DND-41 (cell line): ENCODE measurements around the gene LHFPL2.
"Not testable (repeated sequence)": the region's sequence is repeated elsewhere in the genome, so short reads cannot be mapped to it uniquely, and the experiment has no call there.

ENCODE experiments used
- ATAC-seq: fragments of 200-7000 bp; cut with Tn5 transposase; 3 replicates; pipeline ENCODE4 v1.9.1; 2021; ENCODE audit warnings: low read depth; ENCODE audit not compliant: insufficient read depth
- DNase-seq: peaks from one replicate; pipeline ENCODE4 v3.0.0-alpha.2; 2020
- H2AFZ ChIP-seq: 2 replicates; pipeline ENCODE4 v1.6.0; 2012; ENCODE audit warnings: low read depth, low read length
- H3K27ac ChIP-seq: 2 replicates; pipeline ENCODE4 v1.5.1; 2012; ENCODE audit warnings: low read length, inconsistent platforms
- H3K27me3 ChIP-seq: fragments of 200-600 bp; sonication (generic); 2 replicates; pipeline ENCODE4 v1.6.0; 2012; ENCODE audit warnings: low read length, mild to moderate bottlenecking, inconsistent platforms; ENCODE audit not compliant: insufficient read depth, poor library complexity
- H3K36me3 ChIP-seq: 2 replicates; pipeline ENCODE4 v1.5.1; 2012; ENCODE audit warnings: low read length, inconsistent platforms; ENCODE audit not compliant: insufficient read depth
- H3K4me1 ChIP-seq: 2 replicates; pipeline ENCODE4 v1.5.1; 2012; ENCODE audit warnings: mild to moderate bottlenecking, low read length; ENCODE audit not compliant: insufficient read depth
- H3K4me2 ChIP-seq: 2 replicates; pipeline ENCODE4 v1.6.0; 2012; ENCODE audit warnings: mild to moderate bottlenecking, moderate library complexity, low read length, inconsistent platforms; ENCODE audit not compliant: insufficient read depth
- H3K4me3 ChIP-seq, 2 experiments: fragments of 200-600 bp in 1 of 2; shearing (Covaris generic) in 1 of 2; 2 replicates each; pipeline ENCODE4 v1.5.1; 2012 to 2016; ENCODE audit warnings: inconsistent platforms in 2 of 2, low read length in 2 of 2, mild to moderate bottlenecking in 2 of 2, low read depth in 1 of 2, moderate library complexity in 1 of 2
- H3K79me2 ChIP-seq: 2 replicates; pipeline ENCODE4 v1.6.0; 2012; ENCODE audit warnings: low read length, inconsistent platforms; ENCODE audit not compliant: insufficient read depth
- H3K9ac ChIP-seq: 2 replicates; pipeline ENCODE4 v1.6.0; 2012; ENCODE audit warnings: low read depth, mild to moderate bottlenecking, inconsistent platforms, low read length, moderate library complexity
- H3K9me3 ChIP-seq: 2 replicates; pipeline ENCODE4 v1.5.1; 2012; ENCODE audit warnings: low read length, moderate library complexity, mild to moderate bottlenecking, inconsistent platforms; ENCODE audit not compliant: insufficient read depth, severe bottlenecking
- H4K20me1 ChIP-seq: 2 replicates; pipeline ENCODE4 v1.6.0; 2012; ENCODE audit warnings: low read length; ENCODE audit not compliant: insufficient read depth
- EZH2 ChIP-seq: IDR thresholded peaks from 3 replicates; pipeline ENCODE4 v1.6.1; 2012; ENCODE audit warnings: borderline replicate concordance, low read depth, mild to moderate bottlenecking, moderate library complexity, low read length, inconsistent platforms; ENCODE audit not compliant: severe bottlenecking
- TF ChIP-seq, protein P1 (sequence below): IDR thresholded peaks from 2 replicates; pipeline ENCODE4 v1.5.1; 2012; ENCODE audit warnings: borderline replicate concordance, low read length, moderate library complexity, mild to moderate bottlenecking; ENCODE audit not compliant: poor library complexity, severe bottlenecking; ENCODE audit errors: extremely low read depth

The LHFPL2 gene

DNA sequence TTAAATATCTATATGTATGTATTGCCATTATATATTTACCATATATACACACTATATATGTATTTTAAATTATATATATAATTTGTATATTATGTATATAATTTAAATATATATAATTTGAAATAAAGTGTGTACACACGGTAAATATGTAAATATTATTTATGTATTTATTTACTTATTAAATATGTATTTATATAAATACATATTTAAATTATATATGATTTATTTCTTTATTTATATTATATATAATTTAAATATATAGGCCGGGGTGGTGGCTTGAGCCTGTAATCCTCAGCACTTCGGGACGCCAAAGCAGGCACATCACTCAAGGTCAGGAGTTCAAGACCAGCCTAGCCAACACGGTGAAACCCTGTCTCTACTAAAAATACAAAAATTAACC lies 31.3 kb upstream of the LHFPL2 start:
- H4K20me1 ChIP-seq = no peaks in the 10 kb centered on the region

DNA sequence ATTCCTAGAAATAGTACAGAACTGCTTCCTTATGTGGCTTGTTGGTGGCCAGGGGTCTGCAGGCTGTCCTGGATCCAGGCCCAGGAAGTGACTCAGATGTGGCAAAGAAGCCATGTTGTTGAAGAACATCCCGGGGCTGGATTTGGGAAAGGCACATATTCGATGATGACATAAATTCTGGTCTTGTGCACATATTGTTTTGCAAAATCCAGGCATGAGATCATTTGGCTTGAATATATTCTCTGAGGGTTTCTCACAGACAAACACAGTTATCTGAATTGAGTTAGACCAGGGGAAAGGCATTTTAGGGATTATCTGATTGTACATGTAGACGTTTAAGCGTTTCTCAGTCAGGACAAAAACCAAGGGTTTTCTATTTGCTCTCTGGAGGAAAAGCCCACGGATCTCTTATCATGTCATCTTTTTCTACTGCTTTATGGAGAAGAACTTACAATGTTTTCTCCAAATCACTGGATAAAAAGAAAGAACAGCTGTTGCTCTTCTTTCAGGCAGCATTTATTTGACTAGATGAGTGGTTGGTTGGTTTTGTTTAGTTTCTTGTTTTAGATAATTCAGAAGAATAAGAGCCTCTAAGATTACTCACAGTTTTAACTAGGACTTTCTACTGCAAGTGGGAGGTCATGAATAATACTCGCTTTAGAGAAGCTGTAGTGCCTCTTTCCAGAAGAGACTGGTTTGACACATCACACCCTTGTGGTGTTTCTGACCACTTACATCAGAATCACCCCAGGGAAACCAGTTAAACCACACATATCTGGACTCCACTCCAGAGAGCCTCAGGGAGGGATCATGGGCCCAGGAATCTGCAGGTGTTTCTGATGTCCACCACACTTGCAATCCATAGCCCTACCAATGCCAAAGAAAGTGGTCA lies 29.5 kb upstream of the LHFPL2 start:
- TF ChIP-seq EZH2 = no peak
- TF ChIP-seq, protein P1, sequence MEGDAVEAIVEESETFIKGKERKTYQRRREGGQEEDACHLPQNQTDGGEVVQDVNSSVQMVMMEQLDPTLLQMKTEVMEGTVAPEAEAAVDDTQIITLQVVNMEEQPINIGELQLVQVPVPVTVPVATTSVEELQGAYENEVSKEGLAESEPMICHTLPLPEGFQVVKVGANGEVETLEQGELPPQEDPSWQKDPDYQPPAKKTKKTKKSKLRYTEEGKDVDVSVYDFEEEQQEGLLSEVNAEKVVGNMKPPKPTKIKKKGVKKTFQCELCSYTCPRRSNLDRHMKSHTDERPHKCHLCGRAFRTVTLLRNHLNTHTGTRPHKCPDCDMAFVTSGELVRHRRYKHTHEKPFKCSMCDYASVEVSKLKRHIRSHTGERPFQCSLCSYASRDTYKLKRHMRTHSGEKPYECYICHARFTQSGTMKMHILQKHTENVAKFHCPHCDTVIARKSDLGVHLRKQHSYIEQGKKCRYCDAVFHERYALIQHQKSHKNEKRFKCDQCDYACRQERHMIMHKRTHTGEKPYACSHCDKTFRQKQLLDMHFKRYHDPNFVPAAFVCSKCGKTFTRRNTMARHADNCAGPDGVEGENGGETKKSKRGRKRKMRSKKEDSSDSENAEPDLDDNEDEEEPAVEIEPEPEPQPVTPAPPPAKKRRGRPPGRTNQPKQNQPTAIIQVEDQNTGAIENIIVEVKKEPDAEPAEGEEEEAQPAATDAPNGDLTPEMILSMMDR = no peak
- Histone ChIP-seq H3K4me1 (no peaks in the 10 kb centered on the region), H3K4me2 (no peak overlapping the region), H2AFZ (no peak overlapping the region), H3K4me3 (no peak overlapping the region), H3K9ac (no peak overlapping the region), H3K36me3 (no peaks in the 10 kb centered on the region), H4K20me1 (no peaks in the 10 kb centered on the region), H3K27me3 (no peaks in the 10 kb centered on the region), H3K27ac (no peak overlapping the region), H3K79me2 (no peaks in the 10 kb centered on the region), H3K9me3 (no peaks in the 10 kb centered on the region)
- no peak for ATAC-seq
- DNase-seq = no peak

More for the DNA sequence above, 31.3 kb upstream of the LHFPL2 start:
- TF ChIP-seq, protein P1 = no peak
- no peak for TF ChIP-seq EZH2
- no peaks in the 10 kb centered on the region for H3K27me3 ChIP-seq
- no peaks in the 10 kb centered on the region for H3K36me3 ChIP-seq
- ATAC-seq = no peak
- no peak overlapping the region for H2AFZ ChIP-seq
- H3K4me1 ChIP-seq = no peaks in the 10 kb centered on the region
- DNase-seq = no peak
- H3K27ac ChIP-seq = no peak overlapping the region
- H3K79me2 ChIP-seq = no peaks in the 10 kb centered on the region
- no peaks in the 10 kb centered on the region for H3K9me3 ChIP-seq
- H3K4me3 ChIP-seq = no peak overlapping the region
- no peak overlapping the region for H3K4me2 ChIP-seq
- no peak overlapping the region for H3K9ac ChIP-seq

DNA sequence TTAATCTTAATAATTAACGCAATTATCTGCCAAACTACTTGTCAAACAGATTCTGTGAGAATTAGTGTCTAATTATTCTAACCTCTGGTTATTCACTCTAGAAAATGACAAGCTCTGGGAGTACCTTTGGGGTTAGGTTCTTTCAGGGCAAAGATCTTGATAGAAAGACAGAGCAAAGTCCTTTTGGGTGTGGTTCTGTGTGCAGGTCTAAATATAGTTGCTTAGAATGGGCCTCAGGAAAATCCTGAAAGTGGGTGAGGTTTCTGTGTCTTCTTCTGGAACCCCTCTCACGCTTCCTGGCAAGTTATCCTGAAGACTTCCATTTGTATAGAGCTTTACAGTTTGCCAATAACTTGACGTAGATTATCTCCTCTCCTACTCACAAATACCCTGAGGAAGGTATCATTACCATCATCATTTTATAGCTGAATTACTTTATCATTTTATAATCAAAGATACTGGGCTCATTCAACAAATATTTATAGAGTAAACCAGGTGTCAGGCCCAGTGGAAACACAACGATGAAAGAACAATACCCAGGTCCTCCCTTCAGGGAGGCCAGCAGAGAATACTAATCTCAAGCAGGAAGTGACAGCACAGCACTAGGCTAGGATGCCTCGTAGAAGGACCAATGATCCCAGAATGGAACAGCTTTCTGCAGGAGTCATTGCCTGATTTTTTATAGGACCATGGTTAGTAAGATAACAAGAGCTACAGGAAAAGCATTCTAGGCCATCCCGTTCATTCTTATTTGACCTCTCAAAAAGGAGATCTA lies 27.6 kb upstream of the LHFPL2 start:
- Histone ChIP-seq H3K4me1 (no peaks in the 10 kb centered on the region), H2AFZ (no peak overlapping the region), H3K27ac (no peak overlapping the region)

DNA sequence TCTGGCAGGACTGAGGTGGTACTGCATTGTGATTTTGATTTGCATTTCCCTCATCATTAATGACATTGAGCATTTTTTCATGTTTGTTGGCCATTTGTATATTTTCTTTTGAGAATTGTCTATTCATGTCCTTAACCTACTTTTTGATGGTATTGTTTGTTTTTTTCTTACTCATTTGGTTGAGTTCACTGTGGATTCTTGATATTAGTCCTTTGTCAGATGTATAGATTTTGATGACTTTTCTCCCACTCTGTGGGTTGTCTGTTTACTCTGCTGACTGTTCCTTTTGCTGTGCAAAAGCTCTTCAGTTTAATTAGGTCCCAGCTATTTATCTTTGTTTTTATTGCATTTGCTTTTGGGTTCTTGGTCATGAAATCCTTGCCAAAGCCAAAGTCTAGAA lies 25.3 kb upstream of the LHFPL2 start:
- H3K9ac ChIP-seq, H3K4me2 ChIP-seq, H3K27me3 ChIP-seq, H3K4me3 ChIP-seq, ATAC-seq, H3K4me1 ChIP-seq, H3K79me2 ChIP-seq, H3K27ac ChIP-seq, H4K20me1 ChIP-seq, DNase-seq, H3K36me3 ChIP-seq, H2AFZ ChIP-seq, H3K9me3 ChIP-seq: not testable (repeated sequence)

More for the DNA sequence above, 27.6 kb upstream of the LHFPL2 start:
- H3K4me3 ChIP-seq = no peak overlapping the region
- H3K36me3 ChIP-seq = no peaks in the 10 kb centered on the region
- no peak overlapping the region for H3K4me2 ChIP-seq
- no peak overlapping the region for H3K9ac ChIP-seq
- no peaks in the 10 kb centered on the region for H4K20me1 ChIP-seq
- ATAC-seq = no peak
- TF ChIP-seq, protein P1 = no peak
- no peak for TF ChIP-seq EZH2
- H3K9me3 ChIP-seq = no peaks in the 10 kb centered on the region
- H3K79me2 ChIP-seq = no peaks in the 10 kb centered on the region
- DNase-seq = no peak
- H3K27me3 ChIP-seq = no peaks in the 10 kb centered on the region
